Stimulated activated CD8-positive, alpha-beta memory T cell treated with anti-CD3 and anti-CD28 coated beads, Interleukin-7, amount 100 ng/mL, for 1 hour (primary cell): ENCODE measurements around the gene RAB7B.

Source experiments
- DNase-seq, 2 donors: peaks; one replicate each; pipeline ENCODE4 v3.0.0-alpha.2; 2020; ENCODE audit warnings: low read depth in 2 of 2

RAB7B gene

DNA sequence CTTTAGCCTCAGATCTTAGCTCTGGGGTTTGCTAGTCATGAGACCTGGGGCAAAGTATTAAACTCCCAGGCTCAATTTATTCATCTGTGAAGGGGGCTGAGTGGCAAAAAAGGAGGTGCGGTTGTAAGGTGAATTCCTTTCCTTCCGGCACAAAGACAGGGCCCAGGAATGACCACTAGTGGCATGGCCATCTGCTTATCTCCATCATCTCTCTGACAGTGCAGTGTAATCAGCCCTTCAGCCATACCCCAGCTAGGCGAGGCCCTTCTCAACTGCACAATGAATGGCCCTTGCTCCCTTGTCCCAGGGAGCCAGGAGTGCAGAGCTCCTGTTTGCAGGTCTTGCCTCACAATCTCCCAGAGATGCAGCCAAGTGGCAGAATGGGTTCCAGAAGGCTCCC lies 54.3 kb downstream of the RAB7B start:
- DNase-seq: no peak

DNA sequence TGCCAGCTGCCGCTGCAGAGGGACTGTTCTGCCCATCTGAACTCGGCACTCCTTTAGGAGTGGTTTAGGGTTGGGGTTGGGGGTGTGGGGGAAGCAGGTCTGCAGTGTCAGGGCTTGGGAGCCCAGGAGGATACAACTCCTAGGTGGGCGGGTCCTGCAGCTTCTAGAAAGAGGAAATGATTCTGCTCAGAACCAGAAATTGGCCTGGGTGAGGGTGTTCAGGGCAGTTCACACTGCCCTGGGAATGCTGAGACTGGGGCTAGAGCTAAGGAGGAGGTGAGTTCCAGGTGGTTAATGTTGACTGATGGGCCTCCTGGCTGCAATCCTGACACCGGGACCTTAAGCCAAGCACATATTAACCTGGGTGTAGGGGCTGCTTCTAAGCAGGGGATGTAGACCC lies 55.2 kb downstream of the RAB7B start:
- no peak for DNase-seq

DNA sequence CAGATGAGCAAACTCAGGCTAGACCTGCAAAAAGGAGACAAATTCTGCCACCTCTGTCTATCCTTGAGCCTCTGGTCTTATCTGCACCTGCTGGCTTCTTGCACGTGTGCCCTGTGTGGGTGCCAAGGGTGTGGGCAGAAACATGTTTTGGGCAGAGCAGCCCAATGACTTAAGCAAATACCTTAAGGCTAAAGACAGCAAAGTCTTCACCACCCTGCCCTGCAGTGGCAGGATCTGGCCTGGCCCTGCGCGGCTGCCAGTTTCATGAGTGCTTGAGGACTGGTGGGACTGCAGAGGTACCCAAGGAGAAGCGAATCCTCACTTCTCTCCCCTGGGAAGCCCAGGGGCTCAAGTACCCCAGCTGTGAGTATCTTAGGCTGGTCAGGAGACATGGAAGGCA lies 56.2 kb downstream of the RAB7B start:
- DNase-seq: no peak

DNA sequence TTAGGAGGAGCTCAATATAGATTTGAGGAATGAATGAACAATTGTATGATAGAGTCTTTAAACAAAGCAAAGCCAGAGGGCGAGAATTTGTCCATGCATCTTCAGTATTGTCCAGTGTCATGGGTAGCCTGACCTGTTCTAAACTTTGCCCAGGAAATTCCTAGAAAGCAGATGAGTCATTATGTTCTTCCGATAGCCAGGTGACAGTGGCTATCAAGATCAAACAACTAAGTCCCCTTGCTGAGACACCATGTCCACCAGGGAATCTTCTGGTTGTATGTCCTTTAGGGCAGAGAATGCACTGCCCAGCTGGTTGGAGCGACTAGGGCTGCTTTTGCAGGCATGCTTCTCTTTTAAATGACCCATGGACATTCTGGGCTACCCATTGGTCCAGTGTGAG lies 58.1 kb downstream of the RAB7B start:
- no peak for DNase-seq

DNA sequence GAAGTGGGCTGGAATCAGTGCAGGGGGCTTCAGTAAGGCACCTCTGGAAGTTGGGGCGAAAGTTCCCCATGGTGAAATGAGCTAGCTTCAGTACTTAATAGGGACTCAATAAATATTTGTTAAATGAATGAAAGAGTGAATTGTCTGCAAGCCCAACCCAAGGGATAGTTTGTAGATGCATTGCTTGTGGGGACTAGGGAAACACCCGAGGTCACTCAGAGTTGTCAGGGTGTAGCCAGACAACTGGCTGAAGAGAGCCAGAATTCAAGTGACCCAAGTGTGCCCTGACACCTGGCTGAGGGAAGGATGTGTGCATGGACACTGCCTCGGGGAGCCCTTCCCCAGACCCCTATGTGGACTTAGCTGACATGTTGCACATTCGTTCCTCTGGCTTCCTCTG lies 58.7 kb downstream of the RAB7B start:
- no peak for DNase-seq

DNA sequence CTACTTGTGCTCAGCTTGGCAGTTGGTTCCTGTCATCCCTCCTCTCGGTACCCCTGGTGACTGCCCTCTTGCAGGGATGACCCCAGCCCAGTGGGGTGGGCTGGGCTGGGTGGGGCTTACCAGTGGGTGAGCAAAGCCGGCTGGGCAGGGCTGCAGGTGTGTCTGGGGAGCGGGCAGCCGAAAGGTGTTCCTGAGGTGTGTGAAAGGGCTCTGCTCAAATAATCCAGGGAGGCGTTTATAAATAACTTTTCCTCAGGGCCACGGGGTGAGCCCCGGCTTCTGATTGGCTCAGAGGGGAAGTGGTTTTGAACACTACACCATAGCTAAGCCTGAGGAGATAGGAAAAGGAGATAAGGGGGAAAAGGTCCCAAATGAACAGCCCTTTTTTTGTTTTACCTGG lies 60.0 kb downstream of the RAB7B start, which contains the start of gene SLC26A9:
SLC26A9 (minus strand) TSS at position 212 of the 400 bp plus-strand sequence. CDS start 7,636 bp downstream, outside the sequence.
- DNase-seq: no peak

DNA sequence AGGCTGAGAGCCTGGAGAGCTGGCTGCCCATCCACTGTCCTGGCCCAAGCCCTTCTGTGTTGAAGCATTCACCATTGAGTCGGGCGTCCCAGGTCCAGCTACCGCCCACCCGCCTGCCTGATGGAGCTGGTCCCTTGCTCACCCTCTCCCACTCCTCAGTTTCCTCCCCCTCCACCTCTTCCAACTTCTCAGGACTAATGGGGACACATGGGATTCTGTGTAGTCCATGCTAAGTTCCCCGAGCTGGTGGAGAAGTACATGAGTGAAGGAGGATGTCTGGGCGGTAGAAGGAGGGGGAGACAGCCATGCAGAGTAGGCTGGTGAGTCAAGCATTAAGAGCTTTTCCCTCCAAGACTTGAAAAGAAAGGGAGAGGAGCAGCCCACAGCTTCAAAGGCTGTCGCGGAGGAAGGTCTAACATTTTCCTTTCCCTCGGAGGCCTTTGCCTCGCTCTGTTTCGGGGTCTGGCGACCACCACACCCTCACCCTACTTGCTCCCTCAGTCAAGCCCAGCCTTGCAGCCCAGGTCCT lies 60.5 kb downstream of the RAB7B start:
- DNase-seq: no peak

DNA sequence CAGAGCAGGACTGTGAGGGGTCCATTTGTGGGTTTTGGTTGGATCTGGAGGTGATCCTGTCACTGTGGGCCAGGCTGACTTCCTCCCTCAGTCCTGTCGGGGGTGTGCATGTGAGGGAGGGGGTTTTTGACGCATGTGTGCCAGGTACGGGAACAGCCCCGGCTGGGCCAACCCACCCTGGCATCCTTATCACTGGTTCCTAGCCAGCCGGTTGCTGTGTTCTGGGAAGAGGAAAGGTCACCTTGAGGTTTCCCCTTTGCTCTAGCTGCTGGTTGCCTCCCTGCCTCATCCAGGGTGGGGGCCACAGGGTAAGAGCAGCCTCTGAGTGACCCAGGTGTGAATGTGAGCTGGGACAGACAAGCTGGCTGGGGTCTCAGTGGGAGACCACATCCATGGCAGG lies 62.5 kb downstream of the RAB7B start:
- DNase-seq: no peak

DNA sequence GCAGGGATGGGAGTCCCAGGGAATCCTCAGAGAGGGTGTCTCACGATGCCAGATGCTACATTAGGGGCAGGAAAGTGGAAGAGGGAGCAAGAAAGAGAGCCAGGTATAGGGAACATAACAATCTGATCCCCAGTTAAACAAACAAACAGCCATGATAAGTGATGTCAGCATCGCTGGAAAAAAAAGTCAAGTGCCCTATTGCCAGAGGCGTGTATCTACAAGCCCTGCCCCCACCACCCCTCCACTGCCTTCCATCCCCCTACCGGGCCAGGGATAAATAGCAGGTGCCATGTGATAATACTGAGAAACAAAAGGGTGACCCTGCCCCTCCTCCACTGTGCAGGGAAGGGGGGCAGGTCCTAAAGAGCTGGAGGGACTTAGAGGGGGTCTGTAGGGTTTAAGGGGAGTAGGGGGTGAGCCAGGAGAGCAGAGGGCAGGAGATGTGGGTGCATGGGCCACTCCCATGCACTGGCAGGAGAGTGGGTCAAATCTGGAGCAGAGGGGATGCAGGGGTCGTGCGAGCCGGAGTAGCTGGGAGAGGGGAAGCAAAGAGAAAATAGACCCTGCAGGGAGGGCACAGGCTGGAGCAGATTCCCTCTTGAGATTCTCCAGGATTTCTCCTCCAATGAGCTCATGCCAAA lies 63.4 kb downstream of the RAB7B start:
- no peak for DNase-seq

DNA sequence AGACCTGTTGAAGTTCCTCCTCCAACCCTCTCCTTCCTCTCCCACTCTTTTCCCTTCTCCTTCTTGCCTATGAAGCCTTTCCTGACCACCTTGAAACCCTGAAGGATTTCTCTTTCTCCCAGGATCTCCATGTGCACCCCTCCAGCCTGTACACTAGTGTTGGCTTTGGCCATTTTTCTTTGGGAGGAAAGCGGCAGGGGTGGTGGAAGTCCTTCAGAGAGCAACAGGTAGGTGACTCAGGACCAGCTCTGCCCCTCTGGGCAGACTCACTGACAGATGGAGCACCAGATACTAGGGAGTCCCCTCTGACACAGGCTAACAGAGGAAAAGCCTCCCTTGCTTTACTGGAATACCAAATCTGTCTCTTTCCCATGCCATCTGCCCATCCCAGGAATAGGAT lies 64.5 kb downstream of the RAB7B start:
- no peak for DNase-seq

DNA sequence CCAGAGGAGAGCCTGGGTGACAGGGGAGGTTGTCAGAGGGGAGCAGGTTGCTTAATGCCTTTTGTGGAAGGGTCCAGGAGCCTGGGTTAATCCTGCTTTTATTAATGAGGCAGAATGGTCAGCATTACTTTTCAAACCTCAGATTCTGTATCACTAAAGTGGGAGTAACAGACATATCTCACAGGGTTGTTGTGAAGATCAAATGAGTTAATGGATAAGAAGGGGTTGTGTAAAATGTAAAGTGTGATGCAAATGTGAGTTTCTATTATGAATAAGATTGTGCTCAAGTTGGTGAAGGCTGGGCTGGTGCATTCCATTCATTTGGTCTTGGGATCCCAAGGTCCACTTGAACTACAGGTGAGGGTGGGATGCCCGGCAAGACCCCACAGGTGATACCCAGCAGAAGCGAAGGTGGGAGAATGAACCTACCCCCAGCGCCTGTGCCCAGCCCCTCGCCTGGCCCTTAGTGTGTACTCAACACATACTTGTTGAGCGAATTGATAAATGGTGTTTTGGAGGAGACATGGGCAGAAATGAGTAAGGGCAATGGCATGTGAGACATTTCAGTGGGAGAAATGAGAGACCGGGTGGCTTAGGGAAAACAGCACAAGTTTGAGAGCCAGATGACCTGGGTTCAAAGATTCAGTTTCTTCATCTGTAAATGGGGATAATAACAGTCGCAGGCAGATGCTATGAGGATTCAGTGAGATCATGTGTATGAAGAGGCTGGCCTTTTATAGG lies 66.2 kb downstream of the RAB7B start:
- DNase-seq: no peak

DNA sequence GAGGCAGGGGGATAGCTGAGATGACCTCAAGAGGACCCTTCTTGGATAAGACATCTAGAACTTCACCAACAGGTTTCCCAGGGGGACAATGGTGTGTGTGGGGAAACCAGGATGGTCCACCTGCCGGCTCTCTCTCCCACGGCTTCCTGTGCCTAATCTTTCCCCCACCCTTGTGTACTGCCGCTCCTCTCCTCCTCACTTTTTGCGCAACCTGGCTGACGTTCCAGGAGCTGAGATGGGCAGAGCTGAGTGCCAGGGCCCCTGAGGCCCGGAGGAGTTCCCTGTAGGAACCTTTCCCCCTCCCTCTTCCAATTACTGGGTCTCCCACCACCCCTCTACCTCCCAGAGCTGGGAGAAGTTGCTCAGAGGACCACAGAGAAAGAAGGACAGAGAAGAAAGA lies 66.9 kb downstream of the RAB7B start:
- DNase-seq: no peak

DNA sequence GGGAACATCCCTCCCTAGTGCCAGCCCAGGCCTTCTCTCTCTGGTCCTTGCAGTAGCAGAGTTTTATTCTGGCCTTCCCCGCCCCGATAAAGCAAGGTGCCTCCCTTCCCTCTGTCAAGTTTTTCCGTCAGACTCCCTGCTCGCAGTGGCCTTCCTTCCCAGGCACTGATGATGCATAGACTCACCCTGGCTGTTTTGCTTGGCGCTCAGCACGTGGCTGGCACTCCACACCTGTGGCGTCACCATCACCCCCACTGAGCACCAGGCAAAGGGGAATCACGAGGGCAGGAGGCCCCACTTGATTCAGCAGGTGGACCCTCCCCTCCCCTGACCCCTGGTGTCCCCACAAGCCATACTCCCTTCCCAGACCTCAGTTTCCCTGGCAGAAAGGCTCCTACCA lies 67.3 kb downstream of the RAB7B start:
- no peak for DNase-seq

DNA sequence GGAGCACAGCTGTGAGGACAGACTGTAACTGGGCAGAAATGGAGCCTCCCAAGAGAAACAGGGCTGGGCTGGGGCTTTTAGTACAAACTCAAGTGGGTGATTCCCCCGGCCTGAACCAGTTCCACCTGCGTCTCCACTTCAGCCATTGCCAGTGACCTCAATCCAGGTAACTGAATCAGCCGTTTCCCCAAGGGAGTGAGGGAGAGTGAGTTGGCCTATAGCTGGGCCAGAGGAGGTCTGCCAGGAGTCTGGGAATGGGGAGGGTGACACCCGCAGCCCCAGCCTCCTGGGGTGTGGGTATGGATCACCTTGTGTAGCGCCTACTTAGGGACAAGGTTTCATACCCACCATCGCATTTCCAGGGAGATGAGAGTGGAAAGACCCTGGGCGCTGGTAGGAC lies 68.4 kb downstream of the RAB7B start:
- DNase-seq: no peak

DNA sequence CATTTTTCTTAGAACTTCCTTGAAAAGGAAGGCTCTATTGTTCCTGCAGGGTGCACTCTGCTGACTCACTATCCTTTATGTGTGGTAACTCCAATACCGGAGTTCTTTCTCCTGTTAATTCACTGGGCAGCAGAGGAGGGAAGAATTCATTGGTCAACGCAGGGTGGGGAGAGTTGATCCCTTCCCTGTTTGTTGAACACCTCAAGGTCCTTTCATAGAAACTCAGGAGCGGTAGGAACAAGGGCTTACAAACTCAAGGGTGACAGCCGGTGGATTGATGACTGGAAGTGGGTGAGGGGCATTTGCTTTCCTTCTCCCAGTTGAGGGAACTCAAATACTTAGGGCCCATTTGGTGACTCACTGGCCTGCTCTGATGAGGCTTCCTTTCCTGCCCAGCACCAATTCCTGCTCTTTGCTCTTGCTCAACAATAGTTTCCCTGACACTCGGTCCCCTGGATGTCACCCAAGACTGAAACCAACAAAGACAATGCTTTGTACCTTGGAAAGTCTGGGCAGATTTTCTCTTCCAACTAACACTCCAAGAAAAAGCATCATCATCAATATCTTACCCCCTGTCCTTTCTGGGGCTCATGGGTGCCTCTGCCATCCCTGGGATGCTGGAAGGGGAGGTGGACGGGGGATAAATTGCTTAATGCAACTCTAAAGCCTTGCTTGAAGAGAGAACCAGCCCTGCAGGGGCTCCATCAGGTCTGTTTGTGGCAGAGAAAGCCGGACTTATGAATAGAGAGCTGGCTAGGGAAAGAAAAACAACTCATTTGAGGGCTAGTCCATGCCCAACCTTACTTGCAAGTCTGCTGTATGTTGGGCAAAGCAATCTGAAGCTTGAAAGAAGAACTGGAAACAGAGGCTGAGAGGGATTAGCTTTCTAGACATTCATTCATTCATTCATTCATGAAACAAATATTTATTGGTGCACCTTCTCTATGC lies 69.2 kb downstream of the RAB7B start:
- no peak for DNase-seq

DNA sequence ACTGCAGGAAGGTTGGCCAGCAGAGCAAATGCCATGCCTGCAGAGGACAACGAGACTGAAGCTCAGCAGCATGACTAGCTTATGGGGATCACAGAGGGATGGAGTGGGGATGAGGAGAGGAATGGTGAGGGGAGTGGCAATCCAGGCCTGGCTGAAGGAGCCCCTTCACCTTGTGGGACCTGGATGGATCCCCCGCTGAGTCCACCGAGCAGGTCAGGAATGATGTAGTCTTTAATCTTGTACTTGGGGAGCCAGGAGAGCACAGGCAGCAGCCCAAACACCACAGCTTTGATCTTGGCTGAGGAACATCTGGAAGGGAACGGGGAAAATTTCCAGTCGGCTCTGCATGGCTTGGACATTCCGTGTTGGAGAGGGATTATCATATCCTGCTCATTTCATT lies 70.4 kb downstream of the RAB7B start:
- DNase-seq: no peak

DNA sequence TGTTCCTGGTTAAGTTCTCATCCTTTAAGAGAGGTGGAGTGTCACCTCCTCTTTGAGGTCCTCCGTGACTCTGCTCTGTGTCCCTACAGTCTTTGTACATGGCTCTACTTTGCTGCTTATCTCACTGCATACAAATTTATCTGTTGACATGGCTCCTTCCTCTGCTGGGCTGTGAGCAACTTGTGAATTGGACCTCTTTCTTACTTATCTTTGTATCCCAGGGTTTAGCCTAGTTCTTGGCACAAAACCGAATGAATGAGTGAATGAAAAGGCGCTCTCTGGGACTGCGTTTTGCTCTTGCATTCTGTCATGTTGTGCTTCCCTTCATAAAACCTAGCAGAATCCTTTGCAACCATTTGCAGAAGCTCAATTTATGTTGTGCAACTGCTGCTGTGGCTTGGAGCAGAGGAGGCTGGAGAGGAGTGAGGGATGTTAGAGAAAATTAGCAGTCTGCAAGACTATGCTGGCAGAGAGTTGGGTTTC lies 72.4 kb downstream of the RAB7B start:
- no peak for DNase-seq

DNA sequence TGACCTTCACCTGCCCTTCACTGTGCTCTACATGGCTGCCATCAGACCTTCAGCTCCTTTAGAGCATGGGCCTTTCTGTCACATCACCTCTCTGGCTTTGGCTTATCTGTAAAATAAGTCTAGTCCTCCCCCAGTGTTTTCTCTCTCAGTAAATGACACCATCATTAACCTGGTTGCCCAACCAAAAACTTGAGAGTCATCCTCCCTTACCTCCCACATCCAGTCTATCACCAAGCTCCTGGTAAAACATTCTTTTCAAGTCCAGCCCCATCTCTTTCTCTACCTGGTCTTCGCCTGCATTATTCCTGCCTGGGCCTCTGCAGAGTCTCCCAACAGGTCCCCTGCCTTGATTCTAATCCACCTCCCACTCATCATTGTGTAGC lies 73.0 kb downstream of the RAB7B start:
- no peak for DNase-seq

DNA sequence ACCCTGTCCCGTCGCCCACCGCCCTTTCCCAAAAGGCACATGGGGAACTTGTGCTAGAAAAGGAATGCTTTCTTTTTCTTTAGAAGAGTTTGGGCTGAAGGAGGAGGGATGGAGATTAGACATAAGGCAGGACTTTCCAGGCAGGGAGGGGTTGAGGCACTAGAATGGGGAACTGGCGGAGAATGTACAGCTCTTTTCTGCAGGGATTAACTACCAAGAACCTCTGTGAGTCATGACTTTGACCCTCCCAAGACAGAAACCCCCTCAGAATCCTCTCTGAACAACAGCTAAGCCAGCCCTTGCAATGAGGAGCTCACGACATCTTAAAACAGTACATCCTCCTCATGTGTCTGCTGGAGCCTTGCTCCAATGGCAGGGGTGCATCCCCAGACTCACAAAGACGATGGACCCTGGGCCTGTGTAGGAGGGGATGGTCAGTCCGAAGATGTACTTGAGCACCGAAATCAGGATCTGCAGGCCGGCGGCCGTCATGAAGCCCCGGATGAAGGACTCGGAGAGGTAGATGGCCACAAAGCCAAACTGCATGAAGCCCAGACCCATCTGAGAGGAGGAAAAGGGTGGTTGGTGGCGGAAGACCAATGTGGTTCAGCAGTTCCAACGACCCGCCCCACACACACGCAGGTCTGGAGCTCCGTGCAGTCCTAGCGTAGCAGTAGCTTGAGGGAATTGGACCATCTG lies 73.5 kb downstream of the RAB7B start:
- no peak for DNase-seq

DNA sequence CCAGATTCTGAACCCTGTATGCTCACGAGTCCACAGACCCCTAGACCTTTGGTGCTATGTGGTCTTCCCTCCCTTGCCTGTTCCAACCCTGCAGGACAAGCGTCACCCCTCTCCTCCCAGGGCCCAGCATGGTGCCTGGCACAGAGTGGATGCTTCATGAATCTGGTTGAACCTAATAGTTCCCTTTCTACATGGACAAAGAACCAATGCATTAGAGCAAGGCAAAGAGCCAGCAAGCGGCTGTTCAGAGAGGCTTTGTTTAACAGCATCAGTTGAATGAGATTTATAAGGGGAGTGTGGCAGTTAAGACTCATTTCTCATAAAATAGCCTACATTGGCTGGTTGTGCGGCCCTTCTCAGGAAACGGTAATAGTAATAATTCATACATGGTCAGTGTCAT lies 74.9 kb downstream of the RAB7B start:
- no peak for DNase-seq

DNA sequence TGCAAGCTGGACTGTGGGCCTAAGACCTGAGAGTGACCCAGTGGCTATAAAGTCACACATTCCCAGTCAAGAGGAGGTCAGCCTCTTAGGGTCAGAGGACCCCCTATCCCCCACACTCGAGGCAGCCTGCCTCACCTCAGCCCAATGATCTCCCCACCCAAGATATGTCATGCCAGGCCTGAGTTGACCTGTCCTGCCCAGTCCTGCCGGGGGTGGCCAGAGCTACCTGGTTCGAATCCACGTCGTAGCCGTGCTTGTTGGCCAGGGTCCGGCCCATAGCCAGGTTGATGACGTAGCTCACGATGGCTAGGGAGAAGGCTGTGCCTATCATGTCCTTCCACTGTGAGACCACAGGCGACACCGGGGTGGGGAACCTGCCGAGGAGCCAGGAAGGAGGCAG lies 75.5 kb downstream of the RAB7B start:
- no peak for DNase-seq

DNA sequence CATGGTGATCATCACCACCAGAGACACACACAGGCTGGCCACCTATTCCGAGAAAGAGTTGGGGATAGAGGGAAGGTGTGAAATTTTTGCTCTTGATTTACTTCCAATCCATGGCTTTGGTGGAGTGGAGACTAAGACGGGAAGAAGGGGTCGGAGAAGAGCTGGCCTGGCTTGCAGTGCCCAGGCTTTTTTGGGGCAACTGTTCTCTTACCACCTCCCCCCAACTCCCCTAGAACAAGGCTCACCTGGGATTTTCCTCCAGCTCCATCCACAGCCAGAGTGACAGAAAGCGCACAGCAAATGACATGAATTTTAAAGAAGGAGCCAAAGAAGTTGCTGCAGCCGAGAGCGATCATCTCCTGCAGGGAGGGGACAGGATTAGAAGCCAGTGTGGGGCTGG lies 75.9 kb downstream of the RAB7B start:
- no peak for DNase-seq
